ENCODE data around the gene SLC30A1. TPM values are rescaled to one million over a fixed set of nuclear protein-coding genes. Genes with fewer than 3 reads are reported as not detected.

SLC30A1 gene
- total RNA-seq: 51.6 and 83.8 TPM in 2 replicates

GRCh38 chr1:211578640-211579439 is at the start of gene SLC30A1:
TSS of gene SLC30A1 (minus strand) at chr1:211579161. CDS start at chr1:211578612, 549 bp downstream.

Other genes starting within 250 kb of the SLC30A1 start
- not detected in 2 replicates for gene RD3, start 87.0 kb downstream of the SLC30A1 start, total RNA-seq
- under 0.01 TPM in 1 of 2 replicates, not detected in the other for gene NEK2, start 96.5 kb upstream of the SLC30A1 start, total RNA-seq

Measured in nasal cavity respiratory epithelium epithelial cell of viscerocranial mucosa (primary cell).